ENCODE data around the gene PSG7.
"Not testable (repeated sequence)": the region's sequence is repeated elsewhere in the genome, so short reads cannot be mapped to it uniquely, and the experiment has no call there.

Gene PSG7

DNA sequence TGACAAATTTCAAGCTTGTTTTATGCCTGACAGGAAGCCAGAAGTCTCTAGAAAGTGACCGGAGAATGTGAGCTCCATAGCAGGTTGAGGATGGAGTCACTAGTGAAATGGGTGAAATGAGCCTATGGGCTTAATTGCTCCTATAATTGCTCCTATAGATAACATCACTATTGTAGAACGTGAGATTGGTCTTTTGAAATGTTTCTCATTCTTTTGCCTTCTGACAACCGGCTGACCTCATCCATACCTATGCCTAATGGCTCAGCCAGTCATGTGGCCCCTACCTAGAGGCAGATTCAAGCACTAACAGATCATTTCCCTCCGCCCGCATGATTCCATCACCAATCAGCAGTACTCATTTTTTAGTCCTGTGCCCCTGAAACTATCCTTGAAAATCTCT, 23.5 kb downstream of the PSG7 start:
- not testable (repeated sequence) for DNase-seq

DNA sequence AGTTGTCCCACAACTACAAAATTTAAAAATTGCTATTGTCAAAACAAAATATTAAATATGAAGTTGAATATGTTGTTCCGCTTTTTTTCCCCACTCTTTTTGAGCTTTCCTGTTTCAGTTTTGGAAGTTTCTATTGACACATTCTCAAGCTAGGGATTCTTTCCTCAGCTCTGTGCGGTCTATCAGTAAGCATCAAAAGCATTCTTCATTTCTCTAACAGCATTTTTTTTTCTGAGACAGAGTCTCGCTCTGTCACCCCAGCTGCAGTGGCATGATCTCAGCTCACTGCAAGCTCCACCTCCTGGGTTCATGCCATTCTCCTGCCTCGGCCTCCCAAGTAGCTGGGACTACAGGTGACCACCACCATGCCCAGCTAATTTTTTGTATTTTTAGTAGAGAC, 24.1 kb downstream of the PSG7 start:
- DNase-seq, result not testable (repeated sequence)

DNA sequence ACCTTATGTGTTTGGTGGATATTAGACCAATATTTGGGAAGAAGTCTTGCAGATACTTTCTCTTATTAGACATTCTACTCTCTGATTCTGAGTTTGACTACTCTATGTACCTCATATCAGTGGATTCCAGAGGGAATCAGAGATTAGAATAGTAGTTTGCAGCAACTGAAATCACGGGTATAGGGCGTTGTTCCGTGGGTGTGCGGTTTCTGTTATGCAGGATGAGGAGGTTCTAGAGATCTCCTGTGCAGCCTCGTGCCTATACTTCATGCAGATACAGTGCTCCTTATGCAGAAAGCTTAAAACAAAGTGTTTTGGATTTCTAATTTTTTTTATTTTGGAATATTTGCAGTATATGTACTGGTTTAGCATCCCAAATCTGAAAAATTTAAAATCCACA, 25.3 kb downstream of the PSG7 start:
- DNase-seq, result not testable (repeated sequence)

DNA sequence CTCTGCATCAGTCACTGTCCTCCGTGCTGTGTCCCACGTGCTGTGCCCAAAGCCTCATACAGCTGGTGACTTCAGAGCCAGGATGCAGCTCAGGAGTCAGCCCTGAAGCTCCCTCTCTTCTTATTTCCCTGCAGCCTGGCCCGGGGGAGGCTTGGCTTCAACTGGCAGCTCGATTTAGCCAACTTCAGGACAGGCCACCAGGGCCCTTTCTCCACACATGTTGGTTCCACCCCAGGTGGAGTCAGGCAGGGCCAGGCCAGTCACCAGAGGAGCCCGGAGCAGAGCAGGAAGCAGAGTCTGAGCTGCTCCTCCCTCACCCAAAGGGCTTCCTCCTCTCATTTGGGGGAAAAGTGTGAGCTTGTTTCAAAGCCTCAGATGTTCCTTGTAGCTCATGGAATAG, 30.8 kb downstream of the PSG7 start:
- not testable (repeated sequence) for DNase-seq

DNA sequence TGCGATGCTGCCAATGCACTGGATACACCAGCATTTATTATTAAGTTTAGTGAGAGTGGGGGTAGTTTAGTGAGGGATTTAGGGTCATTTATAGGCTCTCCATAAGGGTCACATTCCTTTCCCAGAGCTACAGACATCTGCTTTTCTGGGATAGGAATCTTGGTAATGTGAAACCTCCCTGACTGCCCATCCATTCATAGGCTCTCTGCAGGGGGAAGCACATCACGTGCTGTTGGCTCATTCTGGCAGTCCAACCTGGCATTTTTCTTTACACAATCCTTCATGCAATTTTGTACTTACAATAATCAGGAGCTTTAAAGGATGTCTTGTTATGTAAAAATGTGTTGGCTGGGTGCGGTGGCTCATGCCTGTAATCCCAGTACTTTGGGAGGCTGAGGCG, 36.4 kb downstream of the PSG7 start:
- DNase-seq, result not testable (repeated sequence)

DNA sequence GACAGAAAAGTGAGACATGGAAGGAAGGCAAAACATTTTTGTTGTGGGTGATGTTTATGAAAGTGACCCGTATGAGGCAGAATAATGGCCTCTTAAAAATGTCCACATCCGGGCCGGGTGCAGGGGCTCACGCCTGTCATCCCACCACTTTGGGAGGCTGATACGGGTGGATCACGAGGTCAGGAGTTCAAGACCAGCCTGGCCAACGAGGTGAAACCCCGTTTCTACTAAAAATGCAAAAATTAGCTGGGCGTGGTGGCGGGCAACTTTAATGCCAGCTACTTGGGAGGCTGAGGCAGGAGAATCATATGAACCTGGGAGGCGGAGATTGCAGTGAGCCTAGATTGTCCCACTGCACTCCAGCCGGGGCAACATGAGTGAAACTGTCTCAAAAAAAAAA, 37.3 kb downstream of the PSG7 start:
- DNase-seq, result not testable (repeated sequence)

DNA sequence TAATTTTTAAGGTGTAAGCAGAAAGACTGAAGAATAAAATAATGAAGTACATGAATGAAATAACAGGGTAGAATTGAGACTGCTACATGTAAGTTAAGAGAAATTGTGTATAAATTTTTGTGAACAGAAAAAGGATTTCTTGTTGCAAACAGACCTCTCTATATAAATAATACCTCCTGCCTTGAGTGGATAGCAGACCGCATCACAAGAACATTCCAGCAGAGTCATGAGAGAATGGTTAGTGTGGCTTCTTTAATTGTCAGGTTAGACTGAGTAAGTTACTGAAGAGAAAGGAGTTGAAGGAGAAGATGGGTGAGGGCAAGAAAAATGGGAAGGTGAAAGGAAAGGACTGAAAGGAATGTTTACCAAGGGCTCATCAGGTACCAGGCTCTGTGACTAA, 37.9 kb downstream of the PSG7 start:
- DNase-seq, result not testable (repeated sequence)

DNA sequence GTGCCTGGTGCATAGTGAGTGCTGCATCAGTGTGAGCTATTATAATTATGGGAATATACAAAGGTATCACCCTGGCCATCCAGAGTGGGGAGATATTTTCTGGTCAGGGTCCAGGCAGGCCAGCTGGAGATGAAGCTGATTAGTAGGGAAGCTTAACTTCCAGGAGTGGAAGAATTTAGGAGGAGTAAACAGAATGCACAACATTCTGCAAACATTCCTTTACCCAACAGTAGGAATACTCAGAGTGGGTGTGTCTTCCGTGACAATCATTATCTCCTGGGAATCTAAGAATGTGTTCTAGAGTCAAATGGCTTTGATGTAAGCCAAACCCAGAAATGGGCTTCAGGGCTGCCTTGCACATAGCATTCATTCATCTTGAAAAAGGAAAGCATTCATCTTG, 38.4 kb downstream of the PSG7 start:
- DNase-seq, result not testable (repeated sequence)

DNA sequence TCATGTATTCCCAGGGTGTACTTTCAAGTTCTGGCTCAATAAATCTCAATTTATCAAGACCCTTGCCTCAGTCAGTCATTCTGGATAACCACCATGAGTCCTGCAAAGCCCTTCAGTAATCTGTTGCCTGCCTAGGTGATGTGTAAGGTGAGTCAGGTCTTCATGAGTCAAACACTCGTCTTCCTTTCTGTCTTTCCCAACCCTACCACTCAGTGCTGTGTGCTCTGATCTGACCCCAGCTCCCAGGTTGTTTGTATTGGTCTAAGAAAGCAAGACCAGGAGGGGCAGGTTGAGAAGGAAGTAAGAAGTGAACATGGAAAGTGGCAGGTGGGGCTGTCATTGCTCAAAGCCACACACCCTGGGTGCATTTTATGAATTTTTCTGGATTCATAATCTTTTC, 39.3 kb downstream of the PSG7 start:
- DNase-seq, result not testable (repeated sequence)

DNA sequence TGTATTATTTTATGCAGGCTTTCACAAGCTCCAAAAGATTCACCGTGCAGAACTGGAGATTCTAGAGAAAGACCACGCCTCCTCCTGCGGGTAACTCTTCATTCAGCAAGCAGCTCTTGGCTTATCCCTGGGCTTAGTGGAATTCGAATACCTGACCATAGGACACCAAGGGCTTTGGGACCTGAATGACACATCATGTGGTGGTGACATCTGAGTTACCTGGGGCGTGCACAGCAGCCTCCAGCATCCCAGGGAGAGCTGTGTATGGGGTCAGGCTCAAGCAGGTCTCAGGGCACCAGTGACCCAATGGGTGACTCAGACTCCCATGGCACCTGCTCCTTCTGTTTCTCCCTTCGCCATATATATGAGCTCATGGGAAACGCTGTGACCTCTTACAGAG, 46.6 kb downstream of the PSG7 start:
- not testable (repeated sequence) for DNase-seq

DNA sequence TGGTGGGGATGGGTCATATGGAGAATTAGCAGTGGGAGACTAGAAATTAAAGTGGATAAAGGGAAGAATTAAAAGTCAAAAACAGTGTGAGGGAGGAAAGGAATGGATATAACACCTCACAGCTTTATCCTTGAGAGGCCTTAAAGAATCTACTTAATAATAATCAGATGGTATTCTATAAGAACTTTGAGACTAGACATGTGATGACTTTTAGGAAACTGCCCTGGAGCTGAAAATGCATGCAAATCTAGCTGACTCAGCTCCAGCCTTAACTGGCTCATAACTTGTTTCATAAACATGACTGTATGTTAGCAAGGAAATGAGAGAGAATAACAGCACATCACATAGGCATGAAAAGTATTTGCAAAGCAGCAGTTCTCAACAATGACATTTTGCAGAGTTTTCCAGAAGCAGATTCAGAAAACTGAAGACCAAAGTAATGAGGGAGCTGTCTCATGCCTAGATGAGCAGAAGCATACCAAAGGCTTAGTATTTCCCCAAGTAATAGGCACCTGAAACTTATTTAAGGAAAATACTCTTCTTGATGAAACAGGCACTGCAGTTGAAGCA, 49.0 kb downstream of the PSG7 start:
- DNase-seq, result not testable (repeated sequence)

DNA sequence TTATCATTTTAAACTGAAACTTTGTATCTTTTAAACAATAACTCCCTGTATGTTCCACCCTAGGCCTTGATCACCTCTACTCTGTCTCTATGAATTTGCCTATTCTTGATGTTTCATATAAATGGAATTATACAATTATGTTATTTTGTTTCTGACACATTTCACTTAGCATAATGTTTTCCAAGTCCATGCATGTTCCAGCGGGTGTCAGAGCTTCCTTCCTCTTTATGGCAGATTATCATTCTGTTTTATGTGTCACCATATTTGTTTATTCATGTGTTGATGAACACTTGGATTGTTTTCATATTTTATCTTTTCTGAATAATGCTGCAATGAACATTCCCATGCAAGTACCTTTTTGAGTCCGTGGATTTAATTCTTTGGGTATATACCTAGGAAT, 54.3 kb downstream of the PSG7 start:
- not testable (repeated sequence) for DNase-seq

DNA sequence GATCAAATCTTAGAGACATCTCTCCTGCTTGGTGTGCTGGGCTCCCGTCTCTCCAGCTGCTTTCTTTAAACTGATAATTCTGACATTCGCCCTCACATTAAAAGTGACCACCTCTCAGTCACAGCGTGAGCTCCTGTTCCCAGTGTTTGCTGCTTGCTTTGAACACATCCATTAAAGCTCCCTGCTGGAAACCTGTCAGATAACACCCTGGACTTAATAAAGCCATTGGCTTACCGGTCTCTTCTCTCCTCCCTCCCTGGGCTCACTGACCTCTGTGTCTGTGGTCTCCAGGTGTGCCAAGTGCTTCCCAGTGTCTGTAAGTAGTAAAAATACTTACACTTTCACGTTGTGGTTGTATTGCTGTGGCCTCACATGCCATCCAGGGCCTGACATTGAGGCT, 55.0 kb downstream of the PSG7 start:
- DNase-seq, result not testable (repeated sequence)

DNA sequence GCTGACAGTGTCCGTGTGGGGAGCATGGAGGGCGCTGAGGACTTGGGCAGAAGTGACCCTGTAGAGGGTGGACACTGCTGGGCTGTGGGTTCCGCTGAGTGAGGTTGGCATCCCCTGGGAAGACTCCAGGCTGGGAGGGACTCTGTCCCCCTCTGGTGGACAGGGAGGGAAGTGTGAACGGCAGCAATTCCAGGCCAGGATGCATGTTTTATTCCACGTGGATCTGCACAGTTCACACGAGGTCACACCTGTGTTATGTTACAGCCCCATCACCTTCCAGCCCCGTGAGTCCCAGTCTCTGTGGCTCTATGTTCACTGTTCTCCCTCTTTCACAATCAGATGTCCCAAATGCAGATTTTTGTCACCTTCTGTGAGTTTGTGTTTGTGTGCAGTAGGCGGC, 55.7 kb downstream of the PSG7 start:
- not testable (repeated sequence) for DNase-seq

DNA sequence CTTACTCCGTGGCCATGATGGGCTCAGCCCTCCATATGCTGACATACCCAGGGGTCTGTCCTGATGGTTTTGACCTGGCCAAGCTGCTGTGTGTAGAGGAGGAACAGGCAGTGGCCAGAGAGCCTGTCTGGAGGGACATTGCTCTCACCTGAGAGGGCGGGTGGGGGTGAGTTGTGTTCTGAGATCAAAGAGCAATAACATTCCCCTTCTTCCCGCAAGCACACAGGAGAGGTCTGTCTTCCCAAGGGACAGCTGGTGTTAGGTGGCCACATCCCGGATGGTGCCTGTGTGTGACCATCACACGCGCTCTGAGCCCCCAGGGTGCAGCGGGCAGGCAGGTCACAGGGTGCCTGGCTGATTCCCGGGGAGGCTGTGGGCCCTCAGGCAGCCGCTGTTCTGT, 56.4 kb downstream of the PSG7 start:
- DNase-seq, result not testable (repeated sequence)

DNA sequence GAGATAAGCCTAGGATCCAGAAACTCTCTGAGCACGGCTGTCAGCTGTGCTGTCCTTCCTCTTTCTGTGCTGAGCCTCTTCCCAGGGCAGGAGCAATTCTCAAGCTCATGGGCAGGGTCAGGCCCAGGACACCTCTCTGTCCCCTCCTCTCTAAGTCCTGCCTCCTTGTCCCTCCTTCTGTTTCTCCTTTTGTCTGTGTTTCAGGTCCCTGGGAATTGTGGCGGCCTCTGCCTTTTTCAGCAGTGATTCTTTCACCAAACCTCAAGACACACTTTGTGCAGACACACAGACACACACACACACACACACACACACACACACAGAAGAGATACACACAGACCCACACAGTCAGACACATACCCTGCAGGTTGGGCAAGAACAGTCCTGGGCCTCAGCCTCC, 57.4 kb downstream of the PSG7 start, which contains the start of gene PSG1:
PSG1 (minus strand) TSS at position 101 of the 400 bp plus-strand sequence. CDS start 132 bp downstream, outside the sequence.
- no peak for DNase-seq

DNA sequence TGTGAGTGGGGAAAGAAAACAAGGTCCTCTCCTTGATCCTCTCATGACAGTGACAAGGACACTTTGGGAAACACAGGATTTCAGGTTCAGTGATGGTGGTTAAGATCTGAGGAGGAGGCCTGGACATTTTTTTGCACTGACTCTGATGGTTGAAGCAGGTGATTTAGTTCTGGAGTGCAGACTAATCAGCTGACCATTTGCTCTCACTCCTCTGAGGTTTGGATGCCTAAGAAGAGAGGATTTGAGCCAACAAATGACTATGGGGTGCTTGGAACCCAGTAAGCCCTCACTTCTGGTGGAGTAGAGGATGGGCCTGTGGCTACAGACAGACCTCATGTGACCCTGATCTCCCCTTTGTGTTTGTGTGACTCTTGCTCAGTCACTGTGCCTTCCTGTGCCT, 60.4 kb downstream of the PSG7 start:
- not testable (repeated sequence) for DNase-seq

DNA sequence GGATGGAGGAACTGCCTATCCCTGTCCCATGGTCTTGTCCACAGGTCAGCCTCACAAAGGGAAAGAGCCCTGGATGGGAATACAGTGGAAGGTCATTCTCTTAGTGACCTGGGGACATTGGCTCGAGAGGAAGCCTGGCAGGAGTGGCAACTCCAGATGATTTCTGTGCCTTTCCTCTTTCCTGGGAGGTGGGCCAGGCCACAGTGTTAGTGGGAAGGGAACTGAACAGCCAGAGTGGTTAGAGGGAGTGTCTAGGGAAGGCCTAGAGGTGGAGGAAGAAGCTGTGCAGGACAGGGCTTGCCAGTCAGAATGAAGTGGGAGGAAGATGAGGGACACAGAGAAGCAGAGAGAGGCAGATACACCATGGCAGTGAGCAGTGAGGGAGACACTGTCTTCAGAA, 61.1 kb downstream of the PSG7 start:
- not testable (repeated sequence) for DNase-seq

DNA sequence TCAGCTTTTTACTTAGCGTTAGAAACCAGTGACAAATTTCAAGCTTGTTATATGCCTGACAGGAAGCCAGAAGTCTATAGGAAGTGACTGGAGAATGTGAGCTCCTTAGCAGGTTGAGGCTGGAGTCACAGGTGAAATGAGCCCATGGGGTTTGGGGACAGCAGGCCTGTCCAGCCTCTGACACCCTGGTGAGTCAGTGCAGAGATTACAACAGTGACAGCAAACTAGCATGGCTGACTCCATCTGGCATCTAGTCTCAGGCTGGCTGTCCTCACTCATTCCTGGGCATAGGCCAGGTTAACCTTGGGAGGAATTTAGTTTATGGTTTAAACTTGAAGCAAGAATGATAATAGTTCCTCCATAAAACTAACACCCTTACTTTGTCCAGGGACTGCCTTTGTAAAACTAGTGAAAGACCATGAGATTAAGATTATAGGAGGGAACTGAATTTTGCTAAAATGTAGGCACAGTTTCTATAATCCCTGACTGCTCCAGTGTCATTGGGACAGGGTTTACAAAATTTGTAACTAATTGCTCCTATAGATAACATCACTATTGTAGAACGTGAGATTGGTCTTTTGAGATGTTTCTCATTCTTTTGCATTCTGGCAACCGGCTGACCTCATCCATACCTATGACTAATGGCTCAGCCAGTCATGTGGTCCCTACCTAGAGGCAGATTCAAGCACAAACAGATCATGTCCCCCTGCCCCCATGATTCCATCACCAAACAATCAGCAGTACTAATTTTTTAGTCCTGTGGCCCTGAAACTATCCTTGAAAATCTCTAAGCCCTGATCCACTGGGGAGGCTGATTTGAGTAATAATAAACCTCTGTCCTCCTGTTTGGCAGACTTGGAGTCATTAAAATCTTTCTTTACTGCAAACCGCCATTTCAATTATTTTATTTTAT, 61.9 kb downstream of the PSG7 start:
- DNase-seq, result not testable (repeated sequence)

DNA sequence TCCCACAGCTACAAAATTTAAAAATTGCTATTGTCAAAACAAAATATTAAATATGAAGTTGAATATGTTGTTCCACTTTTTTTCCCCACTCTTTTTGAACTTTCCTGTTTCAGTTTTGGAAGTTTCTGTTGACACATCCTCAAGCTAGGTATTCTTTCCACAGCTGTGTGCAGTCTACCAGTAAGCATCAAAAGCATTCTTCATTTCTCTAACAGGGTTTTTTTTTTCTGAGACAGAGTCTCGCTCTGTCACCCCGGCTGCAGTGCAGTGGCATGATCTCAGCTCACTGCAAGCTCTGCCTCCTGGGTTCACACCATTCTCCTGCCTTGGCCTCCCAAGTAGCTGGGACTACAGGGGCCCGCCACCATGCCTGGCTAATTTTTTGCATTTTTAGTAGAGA, 62.9 kb downstream of the PSG7 start:
- DNase-seq, result not testable (repeated sequence)
